Keratinocyte (primary cell): ENCODE results near the gene SMURF1. TPM values are rescaled to one million over a fixed set of nuclear protein-coding genes. Genes with fewer than 3 reads are reported as not detected.
"Not testable (repeated sequence)": the region's sequence is repeated elsewhere in the genome, so short reads cannot be mapped to it uniquely, and the experiment has no call there.

Experiments used
- DNase-seq: peaks from one replicate; pipeline ENCODE4 v3.0.0-alpha.2; 2011; ENCODE audit warnings: low read depth, missing footprints, low spot score
- FAIRE-seq: peaks from 2 replicates; lab custom pipeline; 2011; peaks lifted over from hg19 to GRCh38; lab: Jason Lieb, UNC
- H2AFZ ChIP-seq: 2 replicates; pipeline ENCODE4 v1.6.0; 2012; ENCODE audit warnings: low read length, control low read depth, inconsistent platforms; ENCODE audit not compliant: control insufficient read depth
- H3K27ac ChIP-seq: 2 replicates; pipeline ENCODE4 v1.5.1; 2011; ENCODE audit warnings: low read length; ENCODE audit not compliant: control insufficient read depth, insufficient read depth
- H3K27me3 ChIP-seq: 3 replicates; pipeline ENCODE4 v1.6.0; 2011; ENCODE audit warnings: low read length; ENCODE audit not compliant: control insufficient read depth, insufficient read depth; ENCODE audit errors: extremely low read depth
- H3K36me3 ChIP-seq, 2 experiments: 2 replicates in 1 of 2; 3 replicates in 1 of 2; pipeline ENCODE4 v1.5.1; 2011; ENCODE audit warnings: low read length in 2 of 2, mild to moderate bottlenecking in 1 of 2; ENCODE audit not compliant: control insufficient read depth in 2 of 2, insufficient read depth in 2 of 2; ENCODE audit errors: extremely low read depth in 1 of 2
- H3K4me1 ChIP-seq: 3 replicates; pipeline ENCODE4 v1.5.1; 2011; ENCODE audit warnings: low read length; ENCODE audit not compliant: control insufficient read depth, insufficient read depth; ENCODE audit errors: extremely low read depth
- H3K4me2 ChIP-seq: 3 replicates; pipeline ENCODE4 v1.6.0; 2011; ENCODE audit warnings: low read depth, low read length; ENCODE audit not compliant: control insufficient read depth, insufficient read depth; ENCODE audit errors: extremely low read depth
- H3K4me3 ChIP-seq, 3 experiments: fragments of 200-600 bp in 1 of 3; sonication (generic) in 1 of 3; 2 replicates in 2 of 3; 3 replicates in 1 of 3; pipeline ENCODE4 v1.5.1; 2011 to 2016; ENCODE audit warnings: low read length in 3 of 3, mild to moderate bottlenecking in 3 of 3, control low read depth in 2 of 3, inconsistent platforms in 1 of 3, low read depth in 1 of 3, mixed read lengths in 1 of 3, mixed run types in 1 of 3, moderate library complexity in 1 of 3; ENCODE audit not compliant: control insufficient read depth in 2 of 3, insufficient read depth in 2 of 3; ENCODE audit errors: extremely low read depth in 1 of 3
- H3K79me2 ChIP-seq: 2 replicates; pipeline ENCODE4 v1.6.0; 2012; ENCODE audit warnings: low read length; ENCODE audit not compliant: control insufficient read depth, insufficient read depth
- H3K9ac ChIP-seq: 3 replicates; pipeline ENCODE4 v1.6.0; 2011; ENCODE audit warnings: low read length; ENCODE audit not compliant: control insufficient read depth, insufficient read depth; ENCODE audit errors: extremely low read depth
- H3K9me1 ChIP-seq: 3 replicates; pipeline ENCODE4 v1.6.0; 2011; ENCODE audit warnings: low read length; ENCODE audit not compliant: control insufficient read depth, insufficient read depth; ENCODE audit errors: extremely low read depth
- H3K9me3 ChIP-seq: 2 replicates; pipeline ENCODE4 v1.5.1; 2012; ENCODE audit warnings: low read depth, low read length; ENCODE audit not compliant: control insufficient read depth
- H4K20me1 ChIP-seq: 3 replicates; pipeline ENCODE4 v1.6.0; 2011; ENCODE audit warnings: low read length; ENCODE audit not compliant: control insufficient read depth, insufficient read depth; ENCODE audit errors: extremely low read depth
- CTCF ChIP-seq, 3 experiments: IDR thresholded peaks in 1 of 3; conservative IDR thresholded peaks in 1 of 3; optimal IDR thresholded peaks in 1 of 3; 2 replicates in 2 of 3; 3 replicates in 1 of 3; pipeline versions ENCODE3 to v1.5.1; 2011; ENCODE audit warnings: low read length in 3 of 3, mild to moderate bottlenecking in 3 of 3, moderate library complexity in 2 of 3, control low read depth in 1 of 3, inconsistent platforms in 1 of 3; ENCODE audit not compliant: insufficient read depth in 2 of 3; ENCODE audit errors: extremely low read depth in 1 of 3
- EZH2 ChIP-seq: IDR thresholded peaks from one replicate; pipeline ENCODE4 v1.6.1; 2012; ENCODE audit warnings: inconsistent platforms, mild to moderate bottlenecking, low read length, moderate library complexity
- dilution Hi-C: fragments of 300-500 bp; cut with MboI; formaldehyde crosslinking; loops from one replicate; pipeline ENCODE4 v1.7.0; 2020; ENCODE audit warnings: low sequenced_read_pairs; ENCODE audit not compliant: extremely low pct_ligation_motif_present
- polyA plus RNA-seq, 5 experiments: library from polyadenylated mRNA; depleted of rRNA in 3 of 5; stranded (reverse) in 3 of 5; stranded (forward) in 1 of 5; unstranded in 1 of 5; fragments of >200 nt; gene quantifications; 1 replicate in 1 of 5; 2 replicates in 3 of 5; 3 replicates in 1 of 5; pipeline versions ENCODE4 v1.2.1 to v1.2.3, GENCODE V29; 2011 to 2012; ENCODE audit warnings: missing spikeins in 2 of 5, low read depth in 1 of 5, low replicate concordance in 1 of 5

SMURF1 gene
- polyA plus RNA-seq, 1 donor (not counting 4 experiments of a cell fraction or from before 2014, with no cell fraction given) = 22.2 TPM

- Histone ChIP-seq H3K27me3 (no peaks in the 10 kb centered on the region), H3K9me1 (no peaks in the 10 kb centered on the region), H3K4me2 (no peak overlapping the region), H3K4me3 (no peak overlapping the region), H3K4me1 (no peaks in the 10 kb centered on the region), H3K9me3 (no peaks in the 10 kb centered on the region), H3K79me2 (peaks cover 12% of the 10 kb centered on the region), H3K36me3 (peaks cover 40 to 57% of the 10 kb centered on the region in 2 experiments), H2AFZ (no peak overlapping the region), H3K9ac (no peak overlapping the region), H4K20me1 (no peaks in the 10 kb centered on the region), H3K27ac (no peak overlapping the region)
- no peak for FAIRE-seq
- TF ChIP-seq EZH2 (no peak), CTCF (optimal IDR thresholded peaks at IDR 0.05 in 1 of 3, IDR thresholded peaks at IDR 0.05 in 1 of 3, conservative IDR thresholded peaks at IDR 0.05 in 1 of 3; ENCODE audit: extremely low read depth in 1 of 3, insufficient read depth in 2 of 3, low read length in 3 of 3) (no peak)
- no peak for DNase-seq
- dilution Hi-C loops = no loop called here
Observed at GRCh38 chr7:99047526-99048077, 96.3 kb downstream of the SMURF1 start.

GRCh38 chr7:99046722-99047121 is 97.2 kb downstream of the SMURF1 start:
- FAIRE-seq (no peak), DNase-seq (no peak)
- Histone ChIP-seq H3K9ac (no peak overlapping the region), H3K4me1 (no peaks in the 10 kb centered on the region), H4K20me1 (no peaks in the 10 kb centered on the region), H3K9me3 (no peaks in the 10 kb centered on the region), H3K4me2 (no peak overlapping the region), H2AFZ (no peak overlapping the region), H3K4me3 (no peak overlapping the region), H3K27me3 (no peaks in the 10 kb centered on the region), H3K9me1 (no peaks in the 10 kb centered on the region), H3K36me3 (peaks cover 36 to 52% of the 10 kb centered on the region in 2 experiments), H3K79me2 (peaks cover 12% of the 10 kb centered on the region), H3K27ac (no peak overlapping the region)
- TF ChIP-seq EZH2 (no peak), CTCF (optimal IDR thresholded peaks at IDR 0.05 in 1 of 3, IDR thresholded peaks at IDR 0.05 in 1 of 3, conservative IDR thresholded peaks at IDR 0.05 in 1 of 3; ENCODE audit: extremely low read depth in 1 of 3, insufficient read depth in 2 of 3, low read length in 3 of 3) (no peak)
- dilution Hi-C loops = no loop called here

- H2AFZ ChIP-seq, H4K20me1 ChIP-seq, FAIRE-seq, H3K9me1 ChIP-seq, H3K4me2 ChIP-seq, H3K9ac ChIP-seq, H3K27ac ChIP-seq, H3K4me3 ChIP-seq, H3K27me3 ChIP-seq, dilution Hi-C loops, H3K9me3 ChIP-seq, H3K4me1 ChIP-seq, DNase-seq: not testable (repeated sequence)
- peaks cover 39 to 48% of the 10 kb centered on the region in 2 experiments for H3K36me3 ChIP-seq
- peaks cover 12% of the 10 kb centered on the region for H3K79me2 ChIP-seq
Observed at GRCh38 chr7:99046262-99046661, 97.6 kb downstream of the SMURF1 start.

- H3K9me1 ChIP-seq, DNase-seq, H3K4me2 ChIP-seq, H3K9me3 ChIP-seq, FAIRE-seq, H3K9ac ChIP-seq, dilution Hi-C loops, H3K4me3 ChIP-seq, H3K4me1 ChIP-seq, H2AFZ ChIP-seq, H4K20me1 ChIP-seq, H3K27me3 ChIP-seq, H3K27ac ChIP-seq: not testable (repeated sequence)
- Histone ChIP-seq H3K79me2 (peaks cover 12% of the 10 kb centered on the region), H3K36me3 (peaks cover 36 to 56% of the 10 kb centered on the region in 2 experiments)
Observed at GRCh38 chr7:99044858-99045257, 99.0 kb downstream of the SMURF1 start.
